Spleen (tissue), 7 donors: ENCODE results near the gene SLC2A3.
"Not testable (repeated sequence)": the region's sequence is repeated elsewhere in the genome, so short reads cannot be mapped to it uniquely, and the experiment has no call there.

Experiments
- POLR2A ChIP-seq, 3 donors: fragments of 450-650 bp; IDR thresholded peaks; one replicate each; pipeline ENCODE4 v1.5.1; 2017; ENCODE audit warnings: antibody characterized with exemption in 3 of 3, mild to moderate bottlenecking in 1 of 3
- POLR2AphosphoS5 ChIP-seq, 3 donors: sonication (generic); formaldehyde crosslinking; IDR thresholded peaks; one replicate each; pipeline ENCODE4 v1.5.1; 2017; ENCODE audit warnings: antibody characterized with exemption in 3 of 3
- TF ChIP-seq, protein P1 (sequence below), 11 experiments: fragments of 200-600 bp in 7 of 11; fragments of 450-650 bp in 4 of 11; sonication (generic) in 4 of 11; IDR thresholded peaks in 8 of 11; conservative IDR thresholded peaks in 3 of 11; 1 replicate in 7 of 11; 2 replicates in 4 of 11; pipeline versions ENCODE4 v1.4.0 to v1.8.0; 2016 to 2021; ENCODE audit warnings: antibody characterized with exemption in 11 of 11, inconsistent platforms in 4 of 11, mild to moderate bottlenecking in 1 of 11
- donor health status: DM: no; HTN: no; CAD: no; lungs with moderate emphysema.
- donor health status: DM: no; HTN: no; CAD: no.
- donor health status: DM: no; HTN: no; CAD: no.

DNA sequence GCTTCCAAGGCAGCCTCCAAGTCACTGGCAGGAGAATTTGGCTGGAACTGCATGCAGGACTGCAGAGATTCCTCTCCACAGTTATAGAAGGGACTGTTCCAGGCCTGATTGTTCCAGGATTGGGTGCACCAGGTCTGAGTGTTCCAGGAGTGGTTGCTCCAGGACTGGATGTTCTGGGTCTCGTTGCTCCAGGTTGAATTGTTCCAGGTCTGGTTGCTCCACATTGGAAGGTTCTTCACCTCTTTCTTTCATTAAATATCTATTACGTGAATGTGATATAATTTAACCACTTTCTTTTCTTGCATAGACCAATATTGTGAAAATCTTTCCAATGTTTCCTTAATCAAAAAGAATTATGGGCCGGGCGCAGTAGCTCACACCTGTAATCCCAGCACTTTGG lies 39.3 kb downstream of the SLC2A3 start:
- TF ChIP-seq POLR2AphosphoS5, POLR2A (IDR thresholded peaks at IDR 0.05): not testable (repeated sequence)
- TF ChIP-seq, protein P1, sequence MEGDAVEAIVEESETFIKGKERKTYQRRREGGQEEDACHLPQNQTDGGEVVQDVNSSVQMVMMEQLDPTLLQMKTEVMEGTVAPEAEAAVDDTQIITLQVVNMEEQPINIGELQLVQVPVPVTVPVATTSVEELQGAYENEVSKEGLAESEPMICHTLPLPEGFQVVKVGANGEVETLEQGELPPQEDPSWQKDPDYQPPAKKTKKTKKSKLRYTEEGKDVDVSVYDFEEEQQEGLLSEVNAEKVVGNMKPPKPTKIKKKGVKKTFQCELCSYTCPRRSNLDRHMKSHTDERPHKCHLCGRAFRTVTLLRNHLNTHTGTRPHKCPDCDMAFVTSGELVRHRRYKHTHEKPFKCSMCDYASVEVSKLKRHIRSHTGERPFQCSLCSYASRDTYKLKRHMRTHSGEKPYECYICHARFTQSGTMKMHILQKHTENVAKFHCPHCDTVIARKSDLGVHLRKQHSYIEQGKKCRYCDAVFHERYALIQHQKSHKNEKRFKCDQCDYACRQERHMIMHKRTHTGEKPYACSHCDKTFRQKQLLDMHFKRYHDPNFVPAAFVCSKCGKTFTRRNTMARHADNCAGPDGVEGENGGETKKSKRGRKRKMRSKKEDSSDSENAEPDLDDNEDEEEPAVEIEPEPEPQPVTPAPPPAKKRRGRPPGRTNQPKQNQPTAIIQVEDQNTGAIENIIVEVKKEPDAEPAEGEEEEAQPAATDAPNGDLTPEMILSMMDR (IDR thresholded peaks at IDR 0.05 in 8 of 11, conservative IDR thresholded peaks at IDR 0.05 in 3 of 11) = not testable (repeated sequence)
